Measurements from ENCODE around the gene CDK14.

CDK14 gene

GRCh38 chr7:91149341-91150246 lies 553.5 kb downstream of the CDK14 start:
- Histone ChIP-seq H3K79me2 (ENCODE audit: insufficient read depth, low read length) (no peaks in the 10 kb centered on the region), H3K4me3 (ENCODE audit: low read depth in 1 of 2, low read length in 2 of 2) (no peak overlapping the region), H3K36me3 (ENCODE audit: insufficient read depth, low read length) (no peaks in the 10 kb centered on the region), H2AFZ (ENCODE audit: low read depth, low read length) (no peak overlapping the region), H3K9me3 (ENCODE audit: insufficient read depth, low read length, severe bottlenecking) (no peaks in the 10 kb centered on the region), H3K27me3 (ENCODE audit: insufficient read depth, low read length, poor library complexity) (no peaks in the 10 kb centered on the region), H3K4me2 (ENCODE audit: insufficient read depth, low read length) (no peak overlapping the region), H3K9ac (ENCODE audit: low read depth, low read length) (no peak overlapping the region), H3K4me1 (ENCODE audit: insufficient read depth, low read length) (no peaks in the 10 kb centered on the region), H4K20me1 (ENCODE audit: insufficient read depth, low read length) (no peaks in the 10 kb centered on the region), H3K27ac (ENCODE audit: low read length) (no peak overlapping the region)
- DNase-seq, result no peak
- no peak for ATAC-seq (ENCODE audit: insufficient read depth, low read depth)
- no peak for TF ChIP-seq EZH2 (IDR thresholded peaks at IDR 0.05; ENCODE audit: borderline replicate concordance, low read depth, low read length, severe bottlenecking)
- TF ChIP-seq, protein P1, sequence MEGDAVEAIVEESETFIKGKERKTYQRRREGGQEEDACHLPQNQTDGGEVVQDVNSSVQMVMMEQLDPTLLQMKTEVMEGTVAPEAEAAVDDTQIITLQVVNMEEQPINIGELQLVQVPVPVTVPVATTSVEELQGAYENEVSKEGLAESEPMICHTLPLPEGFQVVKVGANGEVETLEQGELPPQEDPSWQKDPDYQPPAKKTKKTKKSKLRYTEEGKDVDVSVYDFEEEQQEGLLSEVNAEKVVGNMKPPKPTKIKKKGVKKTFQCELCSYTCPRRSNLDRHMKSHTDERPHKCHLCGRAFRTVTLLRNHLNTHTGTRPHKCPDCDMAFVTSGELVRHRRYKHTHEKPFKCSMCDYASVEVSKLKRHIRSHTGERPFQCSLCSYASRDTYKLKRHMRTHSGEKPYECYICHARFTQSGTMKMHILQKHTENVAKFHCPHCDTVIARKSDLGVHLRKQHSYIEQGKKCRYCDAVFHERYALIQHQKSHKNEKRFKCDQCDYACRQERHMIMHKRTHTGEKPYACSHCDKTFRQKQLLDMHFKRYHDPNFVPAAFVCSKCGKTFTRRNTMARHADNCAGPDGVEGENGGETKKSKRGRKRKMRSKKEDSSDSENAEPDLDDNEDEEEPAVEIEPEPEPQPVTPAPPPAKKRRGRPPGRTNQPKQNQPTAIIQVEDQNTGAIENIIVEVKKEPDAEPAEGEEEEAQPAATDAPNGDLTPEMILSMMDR (IDR thresholded peaks at IDR 0.05; ENCODE audit: borderline replicate concordance, extremely low read depth, low read length, poor library complexity, severe bottlenecking), result no peak

- no peak for DNase-seq
- Histone ChIP-seq H3K4me3 (ENCODE audit: low read depth in 1 of 2, low read length in 2 of 2) (no peak overlapping the region), H3K27me3 (ENCODE audit: insufficient read depth, low read length, poor library complexity) (peaks cover 4% of the 10 kb centered on the region), H3K9me3 (ENCODE audit: insufficient read depth, low read length, severe bottlenecking) (no peaks in the 10 kb centered on the region), H3K9ac (ENCODE audit: low read depth, low read length) (no peak overlapping the region), H3K27ac (ENCODE audit: low read length) (no peak overlapping the region), H3K4me1 (ENCODE audit: insufficient read depth, low read length) (no peaks in the 10 kb centered on the region), H4K20me1 (ENCODE audit: insufficient read depth, low read length) (no peaks in the 10 kb centered on the region), H3K4me2 (ENCODE audit: insufficient read depth, low read length) (no peak overlapping the region), H3K79me2 (ENCODE audit: insufficient read depth, low read length) (no peaks in the 10 kb centered on the region), H2AFZ (ENCODE audit: low read depth, low read length) (no peak overlapping the region), H3K36me3 (ENCODE audit: insufficient read depth, low read length) (no peaks in the 10 kb centered on the region)
- TF ChIP-seq EZH2 (IDR thresholded peaks at IDR 0.05; ENCODE audit: borderline replicate concordance, low read depth, low read length, severe bottlenecking), result no peak
- TF ChIP-seq, protein P1 (IDR thresholded peaks at IDR 0.05; ENCODE audit: borderline replicate concordance, extremely low read depth, low read length, poor library complexity, severe bottlenecking), result no peak
- no peak for ATAC-seq (ENCODE audit: insufficient read depth, low read depth)
These were observed 555.8 kb downstream of the CDK14 start for GRCh38 chr7:91151916-91152315.

- Histone ChIP-seq H3K4me1 (ENCODE audit: insufficient read depth, low read length) (no peaks in the 10 kb centered on the region), H2AFZ (ENCODE audit: low read depth, low read length) (no peak overlapping the region), H3K9ac (ENCODE audit: low read depth, low read length) (no peak overlapping the region), H3K27ac (ENCODE audit: low read length) (no peak overlapping the region), H3K9me3 (ENCODE audit: insufficient read depth, low read length, severe bottlenecking) (no peaks in the 10 kb centered on the region), H3K27me3 (ENCODE audit: insufficient read depth, low read length, poor library complexity) (peaks cover 7% of the 10 kb centered on the region), H3K4me2 (ENCODE audit: insufficient read depth, low read length) (no peak overlapping the region), H3K4me3 (ENCODE audit: low read depth in 1 of 2, low read length in 2 of 2) (no peak overlapping the region), H3K79me2 (ENCODE audit: insufficient read depth, low read length) (no peaks in the 10 kb centered on the region), H3K36me3 (ENCODE audit: insufficient read depth, low read length) (no peaks in the 10 kb centered on the region), H4K20me1 (ENCODE audit: insufficient read depth, low read length) (no peaks in the 10 kb centered on the region)
- DNase-seq, result no peak
- TF ChIP-seq, protein P1 (IDR thresholded peaks at IDR 0.05; ENCODE audit: borderline replicate concordance, extremely low read depth, low read length, poor library complexity, severe bottlenecking), result no peak
- no peak for ATAC-seq (ENCODE audit: insufficient read depth, low read depth)
These were observed 560.4 kb downstream of the CDK14 start for GRCh38 chr7:91156316-91157185.

All from DND-41 (cell line).